GM12892 (cell line): Measurements from ENCODE around the gene AGPS.

Experiments used
- POLR2A ChIP-seq: IDR thresholded peaks from 2 replicates; pipeline ENCODE4 v1.6.1; 2011; ENCODE audit warnings: low read depth, low read length, control low read depth
- POLR2AphosphoS5 ChIP-seq: IDR thresholded peaks from 2 replicates; pipeline ENCODE4 v1.6.1; 2011; ENCODE audit warnings: low read depth, low read length, control low read depth

GRCh38 chr2:177391822-177392372 lies 676 bp upstream of the AGPS start:
- no peak for TF ChIP-seq POLR2AphosphoS5
- TF ChIP-seq POLR2A: no peak
